Measurements from ENCODE around the gene TBCD.

TBCD gene

DNA sequence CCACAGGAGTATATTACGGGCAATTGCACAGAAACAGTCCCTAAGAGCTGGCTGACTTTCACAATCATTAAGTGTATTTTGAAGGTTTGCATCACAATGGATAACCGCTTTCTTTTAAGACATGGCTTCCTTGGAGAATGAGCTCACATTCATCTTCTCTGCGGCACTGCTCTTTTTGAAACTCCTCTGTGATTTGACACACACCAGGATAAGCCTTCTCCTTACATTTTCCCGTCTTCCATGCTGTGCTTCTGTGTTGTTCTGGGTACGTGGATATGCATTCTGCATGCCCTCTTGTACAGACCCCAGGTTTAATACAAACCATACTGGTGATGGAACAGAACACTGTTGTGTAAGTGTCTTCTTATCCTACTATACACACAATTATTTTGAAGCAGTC lies 238.0 kb downstream of the TBCD start:
- H3K4me3 ChIP-seq (ENCODE audit: low read depth, low read length): no peak overlapping the region
- DNase-seq (ENCODE audit: low read depth): no peak
- TF ChIP-seq, protein P1, sequence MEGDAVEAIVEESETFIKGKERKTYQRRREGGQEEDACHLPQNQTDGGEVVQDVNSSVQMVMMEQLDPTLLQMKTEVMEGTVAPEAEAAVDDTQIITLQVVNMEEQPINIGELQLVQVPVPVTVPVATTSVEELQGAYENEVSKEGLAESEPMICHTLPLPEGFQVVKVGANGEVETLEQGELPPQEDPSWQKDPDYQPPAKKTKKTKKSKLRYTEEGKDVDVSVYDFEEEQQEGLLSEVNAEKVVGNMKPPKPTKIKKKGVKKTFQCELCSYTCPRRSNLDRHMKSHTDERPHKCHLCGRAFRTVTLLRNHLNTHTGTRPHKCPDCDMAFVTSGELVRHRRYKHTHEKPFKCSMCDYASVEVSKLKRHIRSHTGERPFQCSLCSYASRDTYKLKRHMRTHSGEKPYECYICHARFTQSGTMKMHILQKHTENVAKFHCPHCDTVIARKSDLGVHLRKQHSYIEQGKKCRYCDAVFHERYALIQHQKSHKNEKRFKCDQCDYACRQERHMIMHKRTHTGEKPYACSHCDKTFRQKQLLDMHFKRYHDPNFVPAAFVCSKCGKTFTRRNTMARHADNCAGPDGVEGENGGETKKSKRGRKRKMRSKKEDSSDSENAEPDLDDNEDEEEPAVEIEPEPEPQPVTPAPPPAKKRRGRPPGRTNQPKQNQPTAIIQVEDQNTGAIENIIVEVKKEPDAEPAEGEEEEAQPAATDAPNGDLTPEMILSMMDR (IDR thresholded peaks at IDR 0.05; ENCODE audit: control insufficient read depth, extremely low read depth, insufficient read depth): no peak

DNA sequence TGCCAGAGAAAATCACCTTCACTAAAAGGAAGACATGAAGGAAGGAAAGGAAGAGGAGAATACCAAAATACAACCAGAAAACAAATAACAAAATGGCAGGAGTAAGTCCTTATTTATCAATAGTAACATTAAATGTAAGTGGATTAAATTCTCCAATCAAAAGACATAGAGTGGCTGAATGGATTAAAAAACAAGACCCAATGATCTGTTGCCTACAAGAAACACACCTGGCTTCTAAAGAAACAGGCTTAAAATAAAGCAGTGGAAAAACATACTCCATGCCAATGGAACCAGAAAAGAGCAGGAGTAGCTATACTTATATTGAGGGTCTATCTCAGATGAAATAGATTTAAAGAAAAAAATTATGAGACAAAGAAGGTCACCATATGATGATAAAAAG lies 241.1 kb downstream of the TBCD start:
- DNase-seq (ENCODE audit: low read depth): no peak
- TF ChIP-seq, protein P1 (IDR thresholded peaks at IDR 0.05; ENCODE audit: control insufficient read depth, extremely low read depth, insufficient read depth): no peak
- H3K4me3 ChIP-seq (ENCODE audit: low read depth, low read length): no peak overlapping the region

All from LNCaP clone FGC (cell line).